GM12864 (cell line): ENCODE measurements around the gene FMNL2.

Source experiments
- DNase-seq: peaks from one replicate; pipeline ENCODE4 v3.0.0-alpha.2; 2011; ENCODE audit warnings: low read depth
- H3K4me3 ChIP-seq: 2 replicates; pipeline ENCODE4 v1.5.1; 2011; ENCODE audit warnings: mild to moderate bottlenecking, low read depth, low read length, control low read depth
- CTCF ChIP-seq: IDR thresholded peaks from 2 replicates; pipeline ENCODE4 v1.5.1; 2011; ENCODE audit warnings: low read depth, mild to moderate bottlenecking, moderate library complexity, low read length, control low read depth, inconsistent platforms; ENCODE audit errors: missing control alignments

Gene FMNL2

GRCh38 chr2:152647552-152647951 lies 312.6 kb downstream of the FMNL2 start:
- no peak for DNase-seq
- TF ChIP-seq CTCF = no peak
- no peak overlapping the region for H3K4me3 ChIP-seq

DNA sequence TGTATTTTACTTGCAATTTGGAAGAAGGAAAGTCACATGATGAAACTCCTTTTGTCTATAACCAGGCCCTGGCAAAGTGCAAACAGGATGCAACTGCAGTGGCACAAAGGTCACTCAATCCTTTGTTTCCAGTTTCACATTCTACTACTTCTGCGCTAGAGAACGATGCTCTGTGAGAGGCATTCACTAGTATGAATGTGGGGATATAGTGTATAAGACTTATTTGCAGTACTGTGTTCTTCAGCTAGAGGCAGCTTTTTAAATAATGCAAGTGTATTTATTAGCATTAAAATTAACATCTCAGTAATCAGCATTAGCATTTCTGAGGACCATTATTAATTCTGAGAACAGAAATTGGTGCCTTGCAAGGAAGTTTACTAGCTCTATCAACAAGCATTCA lies 313.4 kb downstream of the FMNL2 start:
- no peak overlapping the region for H3K4me3 ChIP-seq
- no peak for DNase-seq
- no peak for TF ChIP-seq CTCF

GRCh38 chr2:152649997-152650396 lies 315.0 kb downstream of the FMNL2 start:
- TF ChIP-seq CTCF = no peak
- H3K4me3 ChIP-seq = no peak overlapping the region
- DNase-seq = no peak

GRCh38 chr2:152650768-152651371 lies 315.9 kb downstream of the FMNL2 start:
- TF ChIP-seq CTCF = no peak
- no peak overlapping the region for H3K4me3 ChIP-seq
- no peak for DNase-seq

- DNase-seq = no peak
- no peak for TF ChIP-seq CTCF
- no peak overlapping the region for H3K4me3 ChIP-seq
Observed at GRCh38 chr2:152651834-152652233, 316.9 kb downstream of the FMNL2 start.

- no peak overlapping the region for H3K4me3 ChIP-seq
- TF ChIP-seq CTCF = no peak
- no peak for DNase-seq
Observed at GRCh38 chr2:152655880-152656279, 320.9 kb downstream of the FMNL2 start.

DNA sequence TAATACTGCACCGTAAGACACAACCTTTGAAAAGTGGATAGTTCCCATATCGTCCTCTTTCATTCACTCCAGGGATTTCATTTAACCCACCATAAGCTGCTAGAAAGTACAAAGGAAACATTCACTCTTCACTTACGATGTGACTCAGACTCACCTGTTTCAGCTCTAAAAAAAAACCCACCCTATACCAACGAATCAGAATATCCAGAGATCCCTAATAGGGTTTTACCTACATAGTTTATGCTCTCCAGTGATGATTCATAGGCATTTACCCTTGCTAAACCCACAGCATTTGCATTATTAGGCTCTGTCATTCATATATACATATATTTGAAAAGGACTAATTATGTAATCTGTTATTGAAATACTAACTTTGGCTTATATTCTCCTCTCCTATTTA lies 322.1 kb downstream of the FMNL2 start:
- no peak overlapping the region for H3K4me3 ChIP-seq
- TF ChIP-seq CTCF = no peak
- DNase-seq = no peak
